GM20000 (cell line): Measurements from ENCODE around the gene PJA2.
"Not testable (repeated sequence)": the region's sequence is repeated elsewhere in the genome, so short reads cannot be mapped to it uniquely, and the experiment has no call there.

ENCODE experiments used
- DNase-seq: peaks from one replicate; pipeline ENCODE4 v3.0.0; 2012; ENCODE audit warnings: low spot score
- CTCF ChIP-seq: IDR thresholded peaks from 2 replicates; pipeline ENCODE4 v1.5.1; 2012; ENCODE audit warnings: mild to moderate bottlenecking, control low read depth; ENCODE audit errors: extremely low read depth, missing control alignments

Gene PJA2

GRCh38 chr5:109297900-109298299 lies 111.9 kb downstream of the PJA2 start:
- TF ChIP-seq CTCF, result no peak
- DNase-seq, result no peak

GRCh38 chr5:109291090-109291489 lies 118.7 kb downstream of the PJA2 start:
- TF ChIP-seq CTCF, result no peak
- no peak for DNase-seq

- no peak for DNase-seq
- no peak for TF ChIP-seq CTCF
These were observed 119.5 kb downstream of the PJA2 start for GRCh38 chr5:109290231-109290630.

- DNase-seq, result not testable (repeated sequence)
These were observed 123.1 kb downstream of the PJA2 start for GRCh38 chr5:109286628-109287027.
